ENCODE data around the gene IL17RC.
"Not testable (repeated sequence)": the region's sequence is repeated elsewhere in the genome, so short reads cannot be mapped to it uniquely, and the experiment has no call there.

The IL17RC gene

DNA sequence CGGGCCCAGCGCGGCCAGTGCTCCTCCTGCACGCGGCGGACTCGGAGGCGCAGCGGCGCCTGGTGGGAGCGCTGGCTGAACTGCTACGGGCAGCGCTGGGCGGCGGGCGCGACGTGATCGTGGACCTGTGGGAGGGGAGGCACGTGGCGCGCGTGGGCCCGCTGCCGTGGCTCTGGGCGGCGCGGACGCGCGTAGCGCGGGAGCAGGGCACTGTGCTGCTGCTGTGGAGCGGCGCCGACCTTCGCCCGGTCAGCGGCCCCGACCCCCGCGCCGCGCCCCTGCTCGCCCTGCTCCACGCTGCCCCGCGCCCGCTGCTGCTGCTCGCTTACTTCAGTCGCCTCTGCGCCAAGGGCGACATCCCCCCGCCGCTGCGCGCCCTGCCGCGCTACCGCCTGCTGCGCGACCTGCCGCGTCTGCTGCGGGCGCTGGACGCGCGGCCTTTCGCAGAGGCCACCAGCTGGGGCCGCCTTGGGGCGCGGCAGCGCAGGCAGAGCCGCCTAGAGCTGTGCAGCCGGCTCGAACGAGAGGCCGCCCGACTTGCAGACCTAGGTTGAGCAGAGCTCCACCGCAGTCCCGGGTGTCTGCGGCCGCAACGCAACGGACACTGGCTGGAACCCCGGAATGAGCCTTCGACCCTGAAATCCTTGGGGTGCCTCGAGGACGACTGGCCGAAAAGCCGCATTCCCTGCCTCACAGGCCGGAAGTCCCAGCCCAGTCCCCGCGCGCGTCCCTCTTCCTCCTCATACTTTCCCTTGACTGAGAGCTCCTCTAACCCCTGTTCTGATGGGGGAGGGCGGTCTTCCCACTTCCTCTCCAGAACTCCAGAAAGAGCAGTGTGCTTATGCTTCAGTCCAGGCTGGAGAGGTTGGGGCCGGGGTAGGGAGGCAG lies 1.4 kb upstream of the IL17RC start:
- peak in 2 of 5 experiments; percentile 19 to 37 for DNase-seq

DNA sequence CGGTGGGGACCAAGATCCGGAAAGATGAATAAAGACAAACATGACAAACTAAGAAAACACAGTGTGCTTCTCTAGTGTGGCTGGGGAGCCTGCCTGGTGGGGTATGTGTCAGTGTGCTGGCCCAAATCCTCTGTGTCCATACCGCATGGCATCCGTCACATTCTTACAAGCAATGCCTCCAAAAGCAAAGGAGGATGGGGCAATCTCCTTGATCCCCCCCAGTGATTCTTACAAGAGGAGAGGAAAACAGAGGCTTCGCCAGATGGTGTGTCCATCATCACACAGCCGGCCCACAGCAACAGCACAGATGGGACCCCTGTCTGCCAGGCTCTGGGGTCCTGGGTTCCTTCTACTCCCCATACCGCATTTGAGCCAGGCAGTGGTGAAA lies 558 bp upstream of the IL17RC start:
- DNase-seq: no peak

DNA sequence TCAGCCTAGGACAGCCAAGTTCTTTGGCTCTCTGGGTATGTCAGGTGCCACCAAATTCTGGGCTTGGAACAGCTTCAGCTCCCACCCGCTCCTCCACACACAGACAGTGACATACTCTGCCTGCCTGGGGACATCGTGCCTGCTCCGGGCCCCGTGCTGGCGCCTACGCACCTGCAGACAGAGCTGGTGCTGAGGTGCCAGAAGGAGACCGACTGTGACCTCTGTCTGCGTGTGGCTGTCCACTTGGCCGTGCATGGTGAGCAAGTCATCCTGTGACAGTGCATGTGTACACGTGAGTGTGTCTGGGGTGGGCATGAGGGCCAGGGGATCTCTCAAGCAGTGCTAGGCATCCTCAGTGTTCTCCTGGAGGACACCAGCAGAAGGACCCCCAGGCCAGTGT lies 922 bp downstream of the IL17RC start:
- DNase-seq: no peak

DNA sequence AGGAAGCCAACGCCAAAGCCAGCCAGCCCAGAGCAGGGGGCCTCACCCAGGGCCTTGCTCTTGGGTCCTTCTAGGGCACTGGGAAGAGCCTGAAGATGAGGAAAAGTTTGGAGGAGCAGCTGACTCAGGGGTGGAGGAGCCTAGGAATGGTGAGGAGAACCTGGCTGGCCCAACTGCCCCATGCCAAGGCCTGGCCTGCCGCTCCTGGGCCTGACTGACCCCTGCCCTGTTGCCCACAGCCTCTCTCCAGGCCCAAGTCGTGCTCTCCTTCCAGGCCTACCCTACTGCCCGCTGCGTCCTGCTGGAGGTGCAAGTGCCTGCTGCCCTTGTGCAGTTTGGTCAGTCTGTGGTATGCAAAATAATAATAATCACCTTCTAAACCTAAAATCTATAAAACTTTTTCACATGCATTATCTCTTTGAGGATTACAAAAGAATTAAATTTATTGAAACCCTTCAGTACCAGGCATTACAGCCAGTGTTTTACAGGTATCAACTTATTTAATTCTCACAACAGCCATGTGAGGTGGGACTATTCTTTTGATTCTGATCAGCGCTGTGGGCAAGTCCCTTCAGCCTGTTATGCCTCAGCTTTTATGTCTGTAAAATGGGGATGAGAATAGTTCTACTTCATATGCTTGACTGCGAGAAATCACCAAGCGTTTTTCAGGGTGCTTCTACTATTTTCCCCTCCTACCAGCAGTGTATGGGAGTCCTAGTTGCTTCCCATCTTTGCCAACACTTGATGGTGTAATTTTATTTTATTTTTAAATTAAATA lies 1.6 kb downstream of the IL17RC start:
- no peak for DNase-seq

DNA sequence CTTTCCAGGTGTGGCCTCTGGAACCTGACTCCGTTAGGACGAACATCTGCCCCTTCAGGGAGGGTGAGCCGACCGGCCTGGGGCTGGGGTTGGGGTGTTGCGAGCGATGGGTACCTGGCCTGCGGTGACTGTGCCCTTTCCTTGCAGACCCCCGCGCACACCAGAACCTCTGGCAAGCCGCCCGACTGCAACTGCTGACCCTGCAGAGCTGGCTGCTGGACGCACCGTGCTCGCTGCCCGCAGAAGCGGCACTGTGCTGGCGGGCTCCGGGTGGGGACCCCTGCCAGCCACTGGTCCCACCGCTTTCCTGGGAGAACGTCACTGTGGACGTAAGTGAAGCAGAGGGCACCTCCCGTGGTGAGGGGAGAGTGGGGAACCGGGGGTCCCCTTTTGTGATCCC lies 11.3 kb downstream of the IL17RC start:
- no peak for DNase-seq

DNA sequence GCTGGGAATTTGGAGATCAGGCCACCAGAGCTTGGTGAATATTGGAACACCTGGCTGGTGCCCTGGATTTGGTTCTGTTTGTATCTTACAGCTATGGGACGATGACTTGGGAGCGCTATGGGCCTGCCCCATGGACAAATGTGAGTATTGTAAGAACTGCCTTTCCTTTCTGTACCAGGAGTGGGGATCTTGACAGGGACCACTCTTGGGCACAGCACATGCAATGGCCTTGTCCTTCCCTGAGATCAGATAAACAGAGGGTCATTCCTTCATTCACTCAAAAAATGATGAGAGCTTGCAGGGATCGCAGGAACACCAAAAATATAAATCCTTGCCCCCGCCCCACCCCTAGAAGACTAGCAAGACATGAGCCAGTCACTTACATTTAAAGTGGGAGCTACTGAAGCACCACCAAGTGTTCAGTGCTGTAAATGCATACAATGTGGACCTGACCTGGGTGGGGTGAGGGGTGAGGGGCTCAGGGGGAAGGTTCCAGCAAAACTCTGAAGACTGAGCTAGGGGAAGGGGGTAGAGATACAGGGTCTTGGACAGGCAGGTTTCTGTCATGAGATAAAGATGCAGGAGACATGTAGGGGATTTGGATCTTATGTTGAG lies 14.0 kb downstream of the IL17RC start:
- peak in 1 of 5 experiments; percentile 49 for DNase-seq

DNA sequence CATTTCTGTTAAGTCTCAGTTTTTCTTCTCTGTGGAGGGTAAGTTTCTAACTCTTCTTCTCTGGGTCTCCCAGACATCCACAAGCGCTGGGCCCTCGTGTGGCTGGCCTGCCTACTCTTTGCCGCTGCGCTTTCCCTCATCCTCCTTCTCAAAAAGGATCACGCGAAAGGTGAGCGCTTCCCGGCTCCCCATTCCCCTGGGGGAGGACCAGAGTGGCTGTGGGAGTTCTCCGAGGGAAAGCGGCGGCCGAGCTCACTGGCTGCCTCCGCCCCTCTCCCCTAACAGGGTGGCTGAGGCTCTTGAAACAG lies 15.6 kb downstream of the IL17RC start:
- DNase-seq: no peak

DNA sequence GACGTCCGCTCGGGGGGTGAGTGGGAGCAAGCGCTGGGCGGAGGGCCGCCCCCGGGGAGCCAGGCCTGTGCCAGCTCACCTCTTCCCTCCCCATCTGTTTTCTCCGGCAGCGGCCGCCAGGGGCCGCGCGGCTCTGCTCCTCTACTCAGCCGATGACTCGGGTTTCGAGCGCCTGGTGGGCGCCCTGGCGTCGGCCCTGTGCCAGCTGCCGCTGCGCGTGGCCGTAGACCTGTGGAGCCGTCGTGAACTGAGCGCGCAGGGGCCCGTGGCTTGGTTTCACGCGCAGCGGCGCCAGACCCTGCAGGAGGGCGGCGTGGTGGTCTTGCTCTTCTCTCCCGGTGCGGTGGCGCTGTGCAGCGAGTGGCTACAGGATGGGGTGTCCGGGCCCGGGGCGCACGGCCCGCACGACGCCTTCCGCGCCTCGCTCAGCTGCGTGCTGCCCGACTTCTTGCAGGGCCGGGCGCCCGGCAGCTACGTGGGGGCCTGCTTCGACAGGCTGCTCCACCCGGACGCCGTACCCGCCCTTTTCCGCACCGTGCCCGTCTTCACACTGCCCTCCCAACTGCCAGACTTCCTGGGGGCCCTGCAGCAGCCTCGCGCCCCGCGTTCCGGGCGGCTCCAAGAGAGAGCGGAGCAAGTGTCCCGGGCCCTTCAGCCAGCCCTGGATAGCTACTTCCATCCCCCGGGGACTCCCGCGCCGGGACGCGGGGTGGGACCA lies 16.1 kb downstream of the IL17RC start:
- peak; percentile 74 to 89 (median 82) for DNase-seq

DNA sequence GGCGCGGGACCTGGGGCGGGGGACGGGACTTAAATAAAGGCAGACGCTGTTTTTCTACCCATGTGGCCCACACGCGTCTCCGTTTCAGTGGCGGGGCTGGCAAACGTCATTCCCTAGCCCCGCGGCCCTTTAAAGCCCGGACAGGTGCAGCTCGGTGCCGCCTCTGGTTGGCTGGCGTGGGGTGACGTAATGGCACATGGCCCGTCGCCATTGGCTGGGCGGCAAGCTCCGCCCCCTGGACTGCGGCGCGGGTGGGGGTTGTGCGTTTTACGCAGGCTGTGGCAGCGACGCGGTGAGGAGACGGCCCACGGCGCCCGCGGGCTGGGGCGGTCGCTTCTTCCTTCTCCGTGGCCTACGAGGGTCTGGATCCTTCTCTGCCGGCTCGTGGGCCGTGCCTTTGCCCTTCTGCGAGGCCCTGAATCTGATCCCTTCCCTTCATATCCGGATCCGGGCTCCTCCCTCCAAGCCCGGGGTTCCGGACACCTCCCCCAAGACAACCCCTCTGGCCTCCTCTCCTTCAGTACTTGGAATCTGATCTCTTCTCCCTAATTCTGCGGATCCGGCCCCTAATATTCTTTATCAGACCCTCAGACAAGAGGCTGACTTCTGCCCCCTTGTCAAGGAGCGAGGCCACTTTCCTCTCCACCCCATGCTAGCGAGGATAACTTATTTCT lies 16.8 kb downstream of the IL17RC start, which contains the start of gene CRELD1:
Gene CRELD1 (plus strand): TSS at position 274 of the 674 bp plus-strand sequence. CDS start 605 bp downstream, outside the sequence.
- peak; percentile 93 to 98 (median 96) for DNase-seq

DNA sequence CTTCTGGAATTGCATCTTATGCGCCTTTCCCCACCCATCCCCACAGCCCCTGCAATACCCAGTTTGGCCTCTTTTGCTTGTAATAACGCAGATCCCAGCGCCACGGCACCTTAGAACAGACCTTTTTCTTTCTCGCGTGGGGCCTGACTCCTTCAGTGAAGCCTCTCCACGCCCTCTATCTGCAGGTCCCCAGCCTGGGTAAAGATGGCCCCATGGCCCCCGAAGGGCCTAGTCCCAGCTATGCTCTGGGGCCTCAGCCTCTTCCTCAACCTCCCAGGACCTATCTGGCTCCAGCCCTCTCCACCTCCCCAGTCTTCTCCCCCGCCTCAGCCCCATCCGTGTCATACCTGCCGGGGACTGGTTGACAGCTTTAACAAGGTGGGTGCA lies 17.3 kb downstream of the IL17RC start:
- DNase-seq: peak in 2 of 5 experiments; percentile 30 to 41

DNA sequence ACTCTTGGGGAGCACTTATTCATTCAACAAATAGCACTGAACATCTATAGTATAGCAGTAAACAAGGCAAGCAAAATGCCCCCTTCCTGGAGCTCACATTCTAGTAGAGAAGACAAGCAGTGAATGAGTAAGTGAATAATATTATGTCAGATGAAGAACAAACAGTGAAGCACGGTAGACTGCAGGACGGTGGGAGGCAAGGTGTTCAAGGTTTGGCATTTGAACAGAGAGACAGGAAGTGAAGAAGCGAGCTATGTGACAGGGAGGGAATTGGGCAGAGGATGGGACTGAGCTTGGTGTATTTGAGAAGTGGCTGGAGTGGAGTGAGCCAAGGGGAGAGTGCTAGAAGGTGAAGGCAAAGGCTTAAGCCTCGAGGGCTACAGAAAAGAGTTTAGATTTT lies 18.1 kb downstream of the IL17RC start:
- DNase-seq: no peak

DNA sequence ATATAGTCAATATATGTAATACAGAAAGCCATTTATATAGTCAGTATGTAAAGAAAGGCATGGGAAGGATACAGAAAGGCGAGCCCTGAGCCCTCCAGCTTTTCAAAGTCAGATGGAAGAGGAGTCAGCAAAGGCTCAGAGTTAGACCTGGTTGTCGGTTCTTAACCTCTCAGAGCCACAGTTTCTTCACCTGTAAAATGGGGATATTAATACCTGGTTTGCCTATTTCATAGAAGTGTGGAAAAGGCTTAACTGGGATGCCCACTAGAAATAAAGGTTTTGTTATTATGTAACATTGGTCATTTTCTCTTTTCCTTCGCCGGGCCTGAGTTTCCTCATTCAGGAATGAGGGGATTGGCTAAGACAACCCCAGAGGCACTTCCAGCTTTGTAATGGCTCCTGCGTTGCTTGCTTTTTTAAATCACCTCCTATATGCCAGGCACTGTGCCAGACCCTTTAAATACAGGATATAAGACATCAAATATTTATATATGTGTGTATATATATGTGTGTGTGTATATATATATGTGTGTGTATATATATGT lies 19.1 kb downstream of the IL17RC start:
- no peak for DNase-seq

DNA sequence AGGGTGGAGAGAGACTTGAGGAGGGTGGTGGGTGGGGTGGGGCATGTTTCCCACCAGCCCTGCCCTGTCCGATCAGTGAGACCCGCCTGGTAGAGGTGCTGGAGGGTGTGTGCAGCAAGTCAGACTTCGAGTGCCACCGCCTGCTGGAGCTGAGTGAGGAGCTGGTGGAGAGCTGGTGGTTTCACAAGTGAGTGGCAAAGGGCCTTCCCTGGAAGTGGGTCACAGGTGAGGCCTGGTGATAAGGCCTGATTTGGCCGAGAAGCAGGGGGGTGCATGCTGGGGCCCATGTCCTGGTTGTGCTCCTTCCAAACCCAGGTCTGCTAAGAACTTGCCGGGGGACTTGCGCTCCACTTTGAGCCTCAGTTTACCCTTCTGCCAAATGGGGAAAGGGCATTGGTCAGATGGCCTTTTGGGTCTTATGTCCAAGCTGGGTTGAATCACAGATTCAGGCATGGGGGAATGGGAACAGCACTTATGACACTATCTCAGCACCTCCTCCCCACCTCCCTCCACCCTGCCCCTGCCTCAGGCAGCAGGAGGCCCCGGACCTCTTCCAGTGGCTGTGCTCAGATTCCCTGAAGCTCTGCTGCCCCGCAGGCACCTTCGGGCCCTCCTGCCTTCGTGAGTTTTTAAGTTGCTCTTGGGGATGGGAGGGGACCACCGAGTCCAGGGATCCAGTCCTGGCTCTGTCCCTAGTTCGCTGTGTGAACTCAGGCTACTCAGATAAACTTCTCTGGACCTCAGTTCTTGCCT lies 20.8 kb downstream of the IL17RC start:
- no peak for DNase-seq

DNA sequence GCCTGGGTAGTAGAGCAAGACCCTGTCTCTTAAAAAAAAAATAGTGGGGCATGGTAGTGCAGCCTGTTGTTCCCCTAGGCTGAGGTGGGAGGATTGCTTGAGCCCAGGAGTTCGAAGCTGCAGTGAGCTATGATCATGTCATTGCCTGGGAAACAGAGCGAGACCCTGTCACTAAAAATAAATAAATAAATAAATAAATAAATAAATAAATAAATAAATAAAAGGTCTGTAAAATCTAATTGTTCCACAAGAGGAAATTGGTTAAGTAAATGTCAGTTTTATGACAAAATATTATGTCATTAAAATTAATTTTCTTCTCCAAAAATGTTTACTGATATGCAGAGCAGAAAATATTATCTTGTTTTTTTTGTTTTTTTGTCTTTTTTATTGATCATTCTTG lies 22.1 kb downstream of the IL17RC start:
- DNase-seq: no peak

DNA sequence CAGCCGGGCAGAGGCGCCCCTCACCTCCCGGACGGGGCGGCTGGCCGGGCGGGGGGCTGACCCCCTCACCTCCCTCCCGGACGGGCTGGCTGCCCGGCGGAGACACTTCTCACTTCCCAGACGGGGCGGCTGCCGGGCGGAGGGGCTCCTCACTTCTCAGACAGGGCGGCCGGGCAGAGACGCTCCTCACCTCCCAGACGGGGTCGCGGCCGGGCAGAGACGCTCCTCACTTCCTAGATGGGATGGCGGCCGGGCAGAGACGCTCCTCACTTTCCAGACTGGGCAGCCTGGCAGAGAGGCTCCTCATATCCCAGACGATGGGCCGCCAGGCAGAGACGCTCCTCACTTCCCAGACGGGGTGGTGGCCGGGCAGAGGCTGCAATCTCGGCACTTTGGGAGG lies 23.0 kb downstream of the IL17RC start:
- not testable (repeated sequence) for DNase-seq

DNA sequence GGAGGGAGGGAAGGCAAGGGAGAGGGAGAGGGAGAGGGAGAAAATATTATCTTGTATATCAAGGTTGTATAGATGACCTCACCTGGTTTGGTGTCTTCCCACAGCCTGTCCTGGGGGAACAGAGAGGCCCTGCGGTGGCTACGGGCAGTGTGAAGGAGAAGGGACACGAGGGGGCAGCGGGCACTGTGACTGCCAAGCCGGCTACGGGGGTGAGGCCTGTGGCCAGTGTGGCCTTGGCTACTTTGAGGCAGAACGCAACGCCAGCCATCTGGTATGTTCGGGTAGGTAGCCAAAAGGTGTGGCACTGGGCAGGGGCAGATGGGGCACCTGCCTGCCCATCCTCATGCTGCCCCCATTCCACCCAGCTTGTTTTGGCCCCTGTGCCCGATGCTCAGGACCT lies 23.8 kb downstream of the IL17RC start:
- no peak for DNase-seq

DNA sequence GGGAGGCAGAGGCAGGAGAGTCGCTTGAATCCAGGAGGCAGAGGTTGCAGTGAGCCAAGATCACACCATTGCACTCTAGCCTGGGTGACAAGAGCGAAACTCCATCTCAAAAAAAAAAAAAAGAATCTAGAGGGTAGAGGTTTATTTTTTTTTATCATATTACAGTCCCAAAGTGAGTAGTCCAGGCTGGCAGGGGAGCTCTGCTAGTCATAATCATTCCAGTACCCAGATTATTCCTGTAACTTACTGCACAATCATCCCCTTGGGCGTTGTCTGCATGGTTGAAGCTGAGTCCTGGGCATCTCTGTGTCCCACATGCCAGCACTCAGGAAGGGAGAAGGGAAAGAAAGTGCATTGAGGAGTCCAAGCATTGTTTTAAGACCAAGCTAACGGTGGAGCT lies 25.3 kb downstream of the IL17RC start:
- no peak for DNase-seq

DNA sequence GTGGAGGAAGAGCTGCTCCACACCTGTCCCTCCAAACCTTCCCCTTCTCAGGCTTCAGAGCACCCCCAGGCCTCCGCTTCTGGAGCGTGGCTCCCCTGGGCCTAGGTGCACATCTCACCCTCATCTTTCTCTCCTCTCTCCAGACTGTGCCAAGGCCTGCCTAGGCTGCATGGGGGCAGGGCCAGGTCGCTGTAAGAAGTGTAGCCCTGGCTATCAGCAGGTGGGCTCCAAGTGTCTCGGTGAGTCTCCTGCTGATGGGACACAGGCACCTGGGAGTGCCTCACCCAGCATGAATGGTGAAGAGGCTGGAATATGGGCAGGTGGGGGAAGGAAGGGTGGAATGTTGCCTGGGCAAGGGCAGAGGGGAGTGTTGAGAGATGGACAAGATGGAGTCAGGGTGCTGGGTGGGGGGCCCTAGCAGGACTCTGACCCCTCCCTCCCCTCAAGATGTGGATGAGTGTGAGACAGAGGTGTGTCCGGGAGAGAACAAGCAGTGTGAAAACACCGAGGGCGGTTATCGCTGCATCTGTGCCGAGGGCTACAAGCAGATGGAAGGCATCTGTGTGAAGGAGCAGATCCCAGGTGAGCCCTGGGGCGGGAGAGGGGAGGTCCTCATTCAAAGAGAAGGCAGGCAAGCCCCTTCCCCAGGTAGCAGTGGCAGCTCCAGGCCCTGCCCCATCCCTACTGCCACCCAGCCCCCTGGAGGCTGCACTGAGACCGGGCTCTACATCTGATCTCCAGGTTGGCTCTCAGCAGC lies 26.2 kb downstream of the IL17RC start:
- no peak for DNase-seq

DNA sequence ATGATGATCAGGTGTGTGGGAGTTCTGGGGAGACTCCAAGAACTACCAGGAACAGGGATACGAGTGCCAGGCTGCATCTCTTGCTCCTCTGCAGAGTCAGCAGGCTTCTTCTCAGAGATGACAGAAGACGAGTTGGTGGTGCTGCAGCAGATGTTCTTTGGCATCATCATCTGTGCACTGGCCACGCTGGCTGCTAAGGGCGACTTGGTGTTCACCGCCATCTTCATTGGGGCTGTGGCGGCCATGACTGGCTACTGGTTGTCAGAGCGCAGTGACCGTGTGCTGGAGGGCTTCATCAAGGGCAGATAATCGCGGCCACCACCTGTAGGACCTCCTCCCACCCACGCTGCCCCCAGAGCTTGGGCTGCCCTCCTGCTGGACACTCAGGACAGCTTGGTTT lies 27.4 kb downstream of the IL17RC start:
- no peak for DNase-seq

DNA sequence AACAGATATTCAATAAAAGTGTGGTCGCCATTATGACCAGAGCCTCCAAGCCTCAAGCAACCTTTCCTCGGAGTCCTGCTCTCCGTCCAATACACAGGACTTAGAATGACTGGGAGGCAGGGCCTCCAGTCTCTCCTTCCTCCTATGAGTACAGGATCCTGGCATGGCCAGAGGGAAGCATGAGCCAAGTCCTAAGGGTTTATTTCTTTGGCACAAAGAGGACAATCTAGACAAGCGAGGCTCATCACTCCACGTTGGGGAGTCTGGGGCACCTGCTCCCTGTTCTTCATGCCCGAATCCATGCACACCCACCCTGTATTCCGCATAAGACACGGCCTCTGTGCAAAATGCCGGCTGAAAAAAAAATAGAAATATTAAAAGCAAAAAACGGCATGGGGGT lies 28.5 kb downstream of the IL17RC start:
- DNase-seq: no peak
